HepG2 (cell line): Measurements from ENCODE around the gene PROS1. TPM values are rescaled to one million over a fixed set of nuclear protein-coding genes. Genes with fewer than 3 reads are reported as not detected.

Experiments
- DRAP1 ChIP-seq: IDR thresholded peaks from 2 replicates; pipeline ENCODE4 v1.6.1; 2016; ENCODE audit warnings: missing genetic modification reagents, missing compliant biosample characterization
- GLI4 ChIP-seq: sonication (generic); formaldehyde crosslinking; IDR thresholded peaks from 2 replicates; pipeline ENCODE4 v1.5.1; 2020; ENCODE audit warnings: missing genetic modification reagents, mild to moderate bottlenecking, moderate library complexity, borderline replicate concordance
- GZF1 ChIP-seq: sonication (generic); formaldehyde crosslinking; IDR thresholded peaks from 2 replicates; pipeline ENCODE4 v1.5.1; 2020; ENCODE audit warnings: mild to moderate bottlenecking, missing genetic modification reagents
- IRF9 ChIP-seq: sonication (generic); formaldehyde crosslinking; IDR thresholded peaks from 2 replicates; pipeline ENCODE4 v1.8.0; 2022; ENCODE audit warnings: missing genetic modification reagents, mild to moderate bottlenecking, borderline replicate concordance
- MED8 ChIP-seq: sonication (generic); formaldehyde crosslinking; IDR thresholded peaks from 2 replicates; pipeline ENCODE4 v1.8.1; 2023; ENCODE audit warnings: mild to moderate bottlenecking, missing genetic modification reagents; ENCODE audit not compliant: insufficient replicate concordance
- MYC ChIP-seq: sonication (generic); formaldehyde crosslinking; IDR thresholded peaks from 2 replicates; pipeline ENCODE4 v1.9.0; 2021; ENCODE audit warnings: missing genetic modification reagents, borderline replicate concordance
- NFYC ChIP-seq: IDR thresholded peaks from 2 replicates; pipeline ENCODE4 v1.6.1; 2016; ENCODE audit warnings: missing genetic modification reagents, missing compliant biosample characterization
- PHF8 ChIP-seq: sonication (generic); formaldehyde crosslinking; IDR thresholded peaks from 2 replicates; pipeline ENCODE4 v1.5.0; 2020; ENCODE audit warnings: missing genetic modification reagents
- POLR2A ChIP-seq, 2 experiments: IDR thresholded peaks; 2 replicates each; pipeline ENCODE4 v1.6.1; 2011; ENCODE audit warnings: low read depth in 2 of 2, low read length in 2 of 2, mild to moderate bottlenecking in 1 of 2, moderate library complexity in 1 of 2; ENCODE audit not compliant: insufficient read depth in 1 of 2
- PPARG ChIP-seq: conservative IDR thresholded peaks from 2 replicates; pipeline ENCODE4 v1.6.1; 2016; ENCODE audit warnings: missing biosample characterization, missing genetic modification reagents
- RBM22 ChIP-seq: fragments of 200-400 bp; formaldehyde crosslinking; optimal IDR thresholded peaks from 2 replicates; pipeline ENCODE3; 2017; ENCODE audit warnings: mild to moderate bottlenecking, low read length, moderate library complexity
- RFX1 ChIP-seq: fragments of 450-650 bp; IDR thresholded peaks from 2 replicates; pipeline ENCODE4 v1.6.1; 2017
- RFX3 ChIP-seq: IDR thresholded peaks from 2 replicates; pipeline ENCODE4 v1.6.1; 2016; ENCODE audit warnings: missing biosample characterization, missing genetic modification reagents
- SAP130 ChIP-seq: IDR thresholded peaks from 2 replicates; pipeline ENCODE4 v1.6.1; 2016; ENCODE audit warnings: low read depth
- SNAPC4 ChIP-seq: sonication (generic); formaldehyde crosslinking; IDR thresholded peaks from 2 replicates; pipeline ENCODE4 v1.4.0; 2020; ENCODE audit warnings: mild to moderate bottlenecking, missing genetic modification reagents
- STAT5B ChIP-seq: sonication (generic); formaldehyde crosslinking; IDR thresholded peaks from 2 replicates; pipeline ENCODE4 v1.4.0; 2020; ENCODE audit warnings: missing genetic modification reagents
- ZNF276 ChIP-seq: sonication (generic); formaldehyde crosslinking; IDR thresholded peaks from 2 replicates; pipeline ENCODE4 v1.4.0; 2020; ENCODE audit warnings: mild to moderate bottlenecking, low read depth, missing genetic modification reagents
- ZNF543 ChIP-seq: sonication (generic); formaldehyde crosslinking; IDR thresholded peaks from 2 replicates; pipeline ENCODE4 v1.4.0; 2020; ENCODE audit warnings: mild to moderate bottlenecking, missing genetic modification reagents
- ZNF615 ChIP-seq: sonication (generic); formaldehyde crosslinking; IDR thresholded peaks from 2 replicates; pipeline ENCODE4 v1.5.0; 2020; ENCODE audit warnings: mild to moderate bottlenecking, missing genetic modification reagents, borderline replicate concordance
- ZNF772 ChIP-seq: sonication (generic); formaldehyde crosslinking; IDR thresholded peaks from 2 replicates; pipeline ENCODE4 v1.5.0; 2020; ENCODE audit warnings: mild to moderate bottlenecking, missing genetic modification reagents
- ZNF850 ChIP-seq: sonication (generic); formaldehyde crosslinking; conservative IDR thresholded peaks from 2 replicates; pipeline ENCODE4 v1.9.0; 2021; ENCODE audit warnings: mild to moderate bottlenecking, missing genetic modification reagents
- polyA plus RNA-seq, 8 experiments: library from polyadenylated mRNA; depleted of rRNA in 3 of 8; stranded (reverse) in 7 of 8; unstranded in 1 of 8; fragments of >200 nt; fragmentation: Illumina TruSeq in 4 of 8; extraction: Trizol in 4 of 8; gene quantifications; 2 replicates each; pipeline versions ENCODE4 v1.2.1 to v1.2.3, GENCODE V29; 2011 to 2016; ENCODE audit warnings: low read depth in 4 of 8, missing spikeins in 1 of 8, mixed read lengths in 1 of 8; ENCODE audit not compliant: insufficient read depth in 1 of 8
- total RNA-seq, 5 experiments: library from RNA; depleted of rRNA; stranded (reverse); fragments of >200 nt; fragmentation: Illumina TruSeq; extraction: Trizol; gene quantifications; 2 replicates each; pipeline ENCODE4 v1.2.3, GENCODE V29; 2016; ENCODE audit warnings: low read depth in 1 of 5

The PROS1 gene
- total and polyA plus RNA-seq, 2 of the 13 experiments (the other 11 are each of a cell fraction or from before 2014, with no cell fraction given) = 63.8 to 76.8 TPM

- TF ChIP-seq GLI4 (CRISPR knock-in tag) (no peak), DRAP1 (CRISPR knock-in tag) (peak; percentile 71), STAT5B (CRISPR knock-in tag) (peak; percentile 35; the same call in 1 of the 2 replicates), MED8 (CRISPR knock-in tag) (no peak), RFX1 (peak; percentile 94), MYC (CRISPR knock-in tag) (peak; percentile 48; the same call in 1 of the 2 replicates), GZF1 (CRISPR knock-in tag) (no peak), ZNF276 (CRISPR knock-in tag) (no peak; the same call in 1 of the 2 replicates), NFYC (peak; percentile 95), PPARG (no peak), IRF9 (CRISPR knock-in tag) (peak; percentile 80; the same call in 1 of the 2 replicates), ZNF543 (CRISPR knock-in tag) (no peak), POLR2A (IDR thresholded peaks at IDR 0.05; ENCODE audit: insufficient read depth in 1 of 2, low read depth in 2 of 2, low read length in 2 of 2) (peak; percentile 77 to 79), ZNF772 (CRISPR knock-in tag) (peak; percentile 76; the same call in 1 of the 2 replicates), ZNF615 (CRISPR knock-in tag) (no peak), SNAPC4 (CRISPR knock-in tag) (peak; percentile 87; the same call in 1 of the 2 replicates), ZNF850 (CRISPR knock-in tag) (no peak), RFX3 (CRISPR knock-in tag) (peak; percentile 85), SAP130 (CRISPR knock-in tag) (peak; percentile 97), PHF8 (CRISPR knock-in tag) (peak; percentile 88), RBM22 (peak; percentile 63)
Measured at GRCh38 chr3:93979850-93980676, 6.4 kb upstream of the PROS1 start, which contains the start of gene ARL13B (continued).
